LoVo (cell line): ENCODE results near the gene SYNGR1.
A peak's percentile ranks its signal among the peaks of the same experiment; 100 is the strongest.

Experiments
- DNase-seq: peaks from one replicate; pipeline ENCODE4 v3.0.0-alpha.2; 2016; ENCODE audit warnings: low spot score

The SYNGR1 gene

GRCh38 chr22:39349967-39350726, at the start of gene SYNGR1:
Gene SYNGR1 (plus strand): TSS chr22:39349991. CDS start chr22:39350011, 20 bp downstream.
- no peak for DNase-seq

DNA sequence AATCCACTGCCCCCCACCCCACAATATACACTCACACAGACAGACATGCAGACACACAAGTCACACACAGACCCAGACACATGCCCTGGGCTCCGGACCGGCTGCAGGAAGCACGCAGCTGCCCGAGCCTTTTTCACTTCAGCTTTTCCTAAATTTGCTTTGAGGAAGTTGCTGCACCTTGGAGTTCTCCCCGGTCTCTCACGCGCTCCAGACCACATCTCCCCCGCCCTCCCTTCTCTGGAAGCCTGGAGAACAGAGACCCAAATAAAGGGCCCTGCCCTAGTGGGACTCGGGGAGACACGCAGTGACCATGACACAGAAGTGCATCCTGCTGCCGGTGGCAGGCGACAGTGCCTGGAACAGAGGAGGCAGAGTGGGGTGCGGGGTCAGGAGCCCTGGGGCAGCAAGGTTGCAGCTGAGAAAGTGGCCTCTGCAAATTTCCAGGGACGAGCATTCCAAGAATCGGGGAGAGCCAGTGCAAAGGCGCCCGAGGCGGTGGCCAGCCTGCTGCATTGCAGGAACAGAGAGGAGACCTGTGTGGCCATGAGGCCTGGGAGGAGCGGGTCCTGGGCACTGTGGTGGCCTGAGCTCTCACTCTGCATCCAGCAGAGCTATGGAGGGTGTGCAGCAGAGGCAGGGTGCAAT, 49.5 kb upstream of the SYNGR1 start:
- no peak for DNase-seq

DNA sequence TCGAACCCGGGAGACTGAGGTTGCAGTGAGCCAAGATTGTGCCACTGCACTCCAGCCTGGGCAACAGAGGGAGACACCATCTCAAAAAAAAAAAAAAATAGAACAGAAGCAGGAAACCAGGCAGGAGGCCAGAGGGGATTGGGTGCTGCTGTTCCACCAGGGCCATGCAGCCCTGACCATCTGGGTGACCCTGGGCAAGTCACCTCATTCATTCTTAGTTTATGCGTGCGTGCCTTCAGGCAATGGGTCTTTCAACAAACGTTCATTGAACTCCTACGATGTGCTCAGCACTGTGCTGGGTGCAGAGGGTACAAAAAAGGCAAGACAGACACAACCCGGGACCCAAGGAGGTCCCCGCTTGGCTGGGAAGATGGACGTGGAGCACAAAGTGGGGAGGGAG, 48.7 kb upstream of the SYNGR1 start:
- no peak for DNase-seq

DNA sequence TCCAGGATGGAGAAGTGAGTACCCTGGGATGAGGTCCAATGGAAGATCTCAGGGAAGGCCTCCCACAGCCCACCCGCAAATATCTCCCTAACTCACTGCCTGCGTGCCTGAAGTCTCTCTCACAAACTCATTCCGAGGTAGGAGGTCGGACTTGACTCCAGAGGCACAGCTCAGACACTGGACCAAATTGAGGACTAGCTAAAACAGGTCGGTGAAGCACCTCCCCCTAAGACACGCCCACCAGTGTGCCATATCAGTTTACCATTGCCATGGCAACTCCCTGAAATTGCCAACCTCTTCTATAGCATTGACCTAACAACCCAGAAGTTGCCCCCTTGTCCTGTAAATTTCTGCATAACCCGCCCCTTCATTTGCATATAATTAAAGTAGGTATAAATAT, 47.9 kb upstream of the SYNGR1 start:
- DNase-seq: no peak

DNA sequence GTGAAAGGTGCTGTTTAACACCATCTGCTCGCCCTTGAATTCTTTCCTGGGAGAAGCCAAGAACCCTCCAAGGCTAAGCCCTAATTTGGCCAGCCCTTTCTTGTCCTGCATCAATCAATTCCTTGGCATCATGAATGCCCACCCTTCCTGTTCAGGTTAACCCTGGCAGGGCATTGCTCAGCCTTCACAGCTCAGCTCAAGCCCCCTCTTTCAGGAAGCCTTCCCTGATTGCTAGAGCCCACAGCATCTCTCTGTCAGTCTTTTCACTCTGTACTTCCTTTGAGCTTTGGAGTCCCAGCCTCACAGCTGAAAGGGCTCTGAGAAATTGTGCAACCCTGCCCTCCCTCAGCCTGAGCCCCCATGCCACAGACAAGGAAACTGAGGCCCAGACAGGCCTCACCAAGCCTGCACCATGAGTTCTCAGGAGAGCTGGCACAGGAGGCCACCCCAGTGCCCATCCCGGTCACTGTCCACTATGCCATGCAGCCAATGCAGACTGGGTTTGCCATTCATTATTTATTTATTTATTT, 47.3 kb upstream of the SYNGR1 start:
- no peak for DNase-seq

GRCh38 chr22:39303358-39303757, 46.4 kb upstream of the SYNGR1 start:
- DNase-seq: no peak

- no peak for DNase-seq
Observed at GRCh38 chr22:39303892-39304671, 45.7 kb upstream of the SYNGR1 start.

GRCh38 chr22:39306456-39307361, 43.1 kb upstream of the SYNGR1 start:
- no peak for DNase-seq

DNA sequence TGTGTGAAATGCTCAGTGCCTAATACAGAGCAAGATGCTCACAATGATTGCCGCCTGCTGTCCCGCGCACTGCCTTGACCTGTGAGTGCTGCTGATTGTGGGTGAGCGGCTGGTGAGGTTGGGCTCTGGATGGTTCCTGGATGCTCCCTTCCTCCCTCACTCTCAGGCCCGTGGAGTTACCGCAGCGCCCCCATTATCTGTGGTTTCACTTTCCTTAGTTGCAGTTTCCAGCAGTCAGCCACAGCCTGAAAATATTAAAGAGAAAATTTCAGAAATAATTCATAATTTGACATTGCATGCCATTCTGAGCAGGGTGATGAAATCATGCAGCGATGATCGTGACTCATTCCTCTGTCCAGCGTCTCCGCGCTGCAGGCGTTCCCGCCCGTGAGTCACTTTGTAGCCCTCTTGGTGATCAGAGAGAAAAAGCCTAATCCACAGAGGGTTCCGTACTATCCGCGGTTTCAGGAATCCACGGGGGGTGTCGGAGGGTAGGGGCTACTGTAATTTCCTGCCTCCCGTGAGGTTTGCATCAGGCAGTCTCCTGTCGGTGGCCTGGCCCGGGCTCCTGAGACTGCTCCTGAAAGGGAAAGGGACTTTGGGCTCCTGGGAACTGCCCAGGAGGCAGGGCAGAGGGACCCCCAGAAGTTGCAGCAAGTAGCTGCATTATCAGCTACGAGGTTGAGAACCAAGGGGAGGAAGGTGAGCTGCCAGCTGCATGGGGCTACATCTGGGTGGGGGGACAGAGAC, 41.0 kb upstream of the SYNGR1 start:
- peak; percentile 89 for DNase-seq

- peak; percentile 53 for DNase-seq
Observed at GRCh38 chr22:39309364-39309861, 40.4 kb upstream of the SYNGR1 start.

- no peak for DNase-seq
Observed at GRCh38 chr22:39309881-39310714, 39.7 kb upstream of the SYNGR1 start.

DNA sequence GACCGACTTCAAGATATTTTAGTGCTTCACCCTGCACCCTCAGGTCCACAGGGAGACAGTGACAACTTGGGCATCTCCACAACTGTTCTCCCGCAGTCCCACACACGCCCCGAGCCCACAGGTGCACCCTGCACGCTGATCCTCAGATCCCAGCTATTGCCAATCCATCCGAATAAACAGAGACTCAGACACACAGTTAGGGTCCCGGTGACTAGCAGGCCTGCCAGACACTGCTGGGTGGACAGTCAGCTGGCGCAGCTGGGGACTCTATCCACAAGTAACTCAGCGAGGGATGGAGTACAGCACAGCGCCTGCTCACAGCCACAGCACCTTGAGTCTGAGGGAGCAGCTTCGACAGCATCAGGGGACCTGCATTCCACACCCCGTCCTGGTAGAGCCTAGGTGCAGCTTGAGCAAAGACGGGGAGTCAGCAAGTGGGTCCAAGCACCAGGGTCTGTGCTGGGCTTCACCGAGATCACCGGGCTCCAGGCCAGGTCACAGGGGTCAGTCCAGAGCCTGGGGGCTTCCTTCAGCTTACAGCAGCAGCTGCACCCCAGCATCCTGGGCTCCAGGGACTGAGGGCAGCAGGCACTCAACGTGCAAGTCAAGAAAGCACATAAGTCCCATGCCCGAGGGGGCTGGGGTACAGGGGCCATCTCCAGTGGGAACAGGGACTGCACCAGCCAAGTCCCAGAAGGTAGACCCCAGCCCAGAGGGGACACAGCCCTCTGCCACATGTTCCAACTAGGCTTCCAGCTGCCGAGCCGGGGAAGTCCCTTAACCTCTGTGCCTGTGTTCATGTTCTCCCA, 38.0 kb upstream of the SYNGR1 start:
- DNase-seq: peak; percentile 44

- no peak for DNase-seq
Observed at GRCh38 chr22:39312410-39312809, 37.4 kb upstream of the SYNGR1 start.

- DNase-seq: no peak
Observed at GRCh38 chr22:39313258-39314001, 36.4 kb upstream of the SYNGR1 start.

DNA sequence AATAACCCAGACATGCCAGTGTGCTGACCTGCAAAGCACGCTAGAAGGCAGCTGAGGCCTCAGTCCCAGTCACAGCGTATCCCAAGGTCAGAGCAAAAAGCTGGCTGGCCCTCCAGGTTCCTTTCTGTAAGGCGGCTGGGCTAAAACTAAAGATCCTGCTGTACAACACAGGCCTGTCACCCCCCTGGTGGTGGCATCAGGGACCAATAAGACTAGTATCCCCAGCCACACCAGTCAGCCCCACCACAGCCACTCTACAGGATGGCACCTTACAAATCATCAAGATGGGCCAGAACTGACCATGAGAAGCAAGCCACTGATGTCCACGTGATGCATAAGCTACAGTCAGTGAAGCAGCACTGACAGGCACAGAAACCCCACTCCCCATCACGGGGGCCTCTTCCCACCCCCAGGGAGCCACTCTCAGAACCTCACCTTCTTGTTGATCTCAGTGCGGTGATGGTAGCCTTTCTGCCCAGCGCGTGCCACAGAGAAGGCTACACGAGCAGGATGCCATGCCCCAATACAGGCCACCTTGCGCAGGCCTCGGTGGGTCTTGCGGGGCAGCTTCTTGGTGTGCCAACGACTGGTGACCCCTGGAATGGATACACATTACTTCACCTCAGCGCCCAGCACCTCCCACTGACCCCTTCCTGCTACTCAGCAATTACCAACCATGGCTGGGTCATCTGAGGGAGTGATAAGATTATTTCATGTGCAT, 35.4 kb upstream of the SYNGR1 start:
- no peak for DNase-seq

DNA sequence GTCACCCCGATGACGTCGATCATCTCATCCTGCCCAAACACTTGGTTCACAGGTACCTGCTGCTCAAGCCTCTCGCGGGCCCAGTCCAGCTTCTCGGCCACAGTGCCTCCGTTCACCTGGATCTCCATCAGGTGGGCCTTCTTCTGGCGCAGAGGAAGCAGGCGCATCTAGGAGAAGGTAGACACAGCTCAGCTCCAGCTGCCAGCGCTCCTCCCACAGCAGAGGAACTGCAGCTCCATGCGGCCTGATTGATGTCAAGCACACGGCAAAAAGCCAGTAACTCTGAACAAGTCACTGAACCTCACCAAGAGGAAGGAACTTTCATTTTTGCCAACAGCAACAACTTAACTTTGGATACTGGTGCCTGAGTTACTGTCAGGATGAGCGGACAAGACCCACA, 34.4 kb upstream of the SYNGR1 start:
- DNase-seq: no peak

- DNase-seq: peak; percentile 71
Observed at GRCh38 chr22:39316440-39317083, 33.2 kb upstream of the SYNGR1 start.
